Activated T-helper 17 cell treated with anti-CD3 and anti-CD28 coated beads, Interleukin-2, amount 50 U/mL, for 72 hours (primary cell): ENCODE data around the gene IDI1. TPM values are rescaled to one million over a fixed set of nuclear protein-coding genes. Genes with fewer than 3 reads are reported as not detected.

Source experiments
- ATAC-seq: fragments of 150-1000 bp; cut with Tn5 transposase; replicated peaks from 2 replicates; pipeline ENCODE4 v1.10.0; 2021; ENCODE audit warnings: mild to moderate bottlenecking, moderate library complexity
- H3K27ac Mint-ChIP-seq: one replicate; pipeline ENCODE4 v1.8.0; 2022; ENCODE audit warnings: mixed read lengths
- H3K27me3 Mint-ChIP-seq: one replicate; pipeline ENCODE4 v1.8.0; 2022; ENCODE audit warnings: mixed read lengths
- H3K36me3 Mint-ChIP-seq: one replicate; pipeline ENCODE4 v1.8.0; 2022; ENCODE audit warnings: low read depth, mild to moderate bottlenecking, mixed read lengths
- H3K4me1 Mint-ChIP-seq: one replicate; pipeline ENCODE4 v1.8.0; 2022; ENCODE audit warnings: mixed read lengths
- H3K4me3 Mint-ChIP-seq: one replicate; pipeline ENCODE4 v1.8.0; 2022; ENCODE audit warnings: mild to moderate bottlenecking, mixed read lengths
- H3K9me3 Mint-ChIP-seq: one replicate; pipeline ENCODE4 v1.8.0; 2022; ENCODE audit warnings: mixed read lengths
- total RNA-seq, 2 donors: library from RNA; stranded (reverse); gene quantifications; one replicate each; pipeline ENCODE4 v1.2.3, GENCODE V29; 2022

IDI1 gene
- total RNA-seq = 10 to 100 TPM; 59.0 to 87.9 TPM

- no peaks in the 10 kb centered on the region for H3K27me3 Mint-ChIP-seq
- H3K4me3 Mint-ChIP-seq = peak within 1 kb of the TSS; percentile 97
- H3K9me3 Mint-ChIP-seq = no peaks in the 10 kb centered on the region
- peaks cover 39% of the 10 kb centered on the region for H3K4me1 Mint-ChIP-seq
- ATAC-seq = peak; percentile 88
- peaks cover 89% of the 10 kb centered on the region for H3K36me3 Mint-ChIP-seq
- H3K27ac Mint-ChIP-seq = peak within 1 kb of the TSS; percentile 99
Measured at GRCh38 chr10:1048732-1049424, at the start of gene IDI1. Gene IDI1 (minus strand): TSS chr10:1049119. CDS start chr10:1049003, 116 bp downstream.

- Mint-ChIP-seq H3K9me3 (no peaks in the 10 kb centered on the region), H3K27ac (no peak overlapping the region), H3K27me3 (no peaks in the 10 kb centered on the region), H3K36me3 (no peaks in the 10 kb centered on the region), H3K4me1 (peaks cover 17% of the 10 kb centered on the region), H3K4me3 (no peak overlapping the region)
- ATAC-seq = no peak
Measured at GRCh38 chr10:1097436-1097835, 48.5 kb upstream of the IDI1 start.

GRCh38 chr10:1096287-1096889 is 47.5 kb upstream of the IDI1 start:
- ATAC-seq = no peak
- peaks cover 5% of the 10 kb centered on the region for H3K36me3 Mint-ChIP-seq
- no peak overlapping the region for H3K4me3 Mint-ChIP-seq
- no peaks in the 10 kb centered on the region for H3K27me3 Mint-ChIP-seq
- H3K27ac Mint-ChIP-seq = no peak overlapping the region
- H3K9me3 Mint-ChIP-seq = no peaks in the 10 kb centered on the region
- peaks cover 6% of the 10 kb centered on the region for H3K4me1 Mint-ChIP-seq

- Mint-ChIP-seq H3K36me3 (peaks cover 14% of the 10 kb centered on the region), H3K27ac (no peak overlapping the region), H3K4me1 (peaks cover 6% of the 10 kb centered on the region), H3K4me3 (no peak overlapping the region), H3K9me3 (no peaks in the 10 kb centered on the region), H3K27me3 (no peaks in the 10 kb centered on the region)
- ATAC-seq = no peak
Measured at GRCh38 chr10:1095498-1095897, 46.6 kb upstream of the IDI1 start.

- Mint-ChIP-seq H3K4me3 (no peak overlapping the region), H3K36me3 (peaks cover 25% of the 10 kb centered on the region), H3K27ac (no peak overlapping the region), H3K9me3 (no peaks in the 10 kb centered on the region), H3K4me1 (peaks cover 1% of the 10 kb centered on the region), H3K27me3 (no peaks in the 10 kb centered on the region)
- peak; percentile 97 for ATAC-seq
Measured at GRCh38 chr10:1094112-1095057, 45.5 kb upstream of the IDI1 start.

GRCh38 chr10:1093696-1094095 is 44.8 kb upstream of the IDI1 start:
- Mint-ChIP-seq H3K9me3 (no peaks in the 10 kb centered on the region), H3K27me3 (no peaks in the 10 kb centered on the region), H3K27ac (no peak overlapping the region), H3K36me3 (peaks cover 32% of the 10 kb centered on the region), H3K4me1 (no peaks in the 10 kb centered on the region), H3K4me3 (no peak overlapping the region)
- no peak for ATAC-seq

GRCh38 chr10:1090696-1091095 is 41.8 kb upstream of the IDI1 start:
- Mint-ChIP-seq H3K4me1 (peaks cover 9% of the 10 kb centered on the region), H3K27ac (no peak overlapping the region), H3K9me3 (no peaks in the 10 kb centered on the region), H3K36me3 (peaks cover 62% of the 10 kb centered on the region), H3K27me3 (no peaks in the 10 kb centered on the region), H3K4me3 (no peak overlapping the region)
- ATAC-seq = no peak

GRCh38 chr10:1089017-1089689 is 40.2 kb upstream of the IDI1 start:
- Mint-ChIP-seq H3K4me1 (peaks cover 9% of the 10 kb centered on the region), H3K4me3 (no peak overlapping the region), H3K9me3 (no peaks in the 10 kb centered on the region), H3K27ac (no peak overlapping the region), H3K36me3 (peaks cover 77% of the 10 kb centered on the region), H3K27me3 (no peaks in the 10 kb centered on the region)
- ATAC-seq = no peak

- no peaks in the 10 kb centered on the region for H3K27me3 Mint-ChIP-seq
- peaks cover 100% of the 10 kb centered on the region for H3K36me3 Mint-ChIP-seq
- H3K4me1 Mint-ChIP-seq = peaks cover 9% of the 10 kb centered on the region
- H3K4me3 Mint-ChIP-seq = no peak overlapping the region
- ATAC-seq = no peak
- no peaks in the 10 kb centered on the region for H3K9me3 Mint-ChIP-seq
- H3K27ac Mint-ChIP-seq = peak overlapping the region; percentile 39
Measured at GRCh38 chr10:1086787-1087186, 37.9 kb upstream of the IDI1 start.

- H3K4me1 Mint-ChIP-seq = peaks cover 9% of the 10 kb centered on the region
- H3K27ac Mint-ChIP-seq = no peak overlapping the region
- H3K4me3 Mint-ChIP-seq = no peak overlapping the region
- H3K27me3 Mint-ChIP-seq = no peaks in the 10 kb centered on the region
- peaks cover 100% of the 10 kb centered on the region for H3K36me3 Mint-ChIP-seq
- no peaks in the 10 kb centered on the region for H3K9me3 Mint-ChIP-seq
- ATAC-seq = no peak
Measured at GRCh38 chr10:1085258-1085657, 36.3 kb upstream of the IDI1 start.

GRCh38 chr10:1084011-1084950 is 35.4 kb upstream of the IDI1 start:
- peaks cover 100% of the 10 kb centered on the region for H3K36me3 Mint-ChIP-seq
- no peaks in the 10 kb centered on the region for H3K27me3 Mint-ChIP-seq
- peaks cover 9% of the 10 kb centered on the region for H3K4me1 Mint-ChIP-seq
- H3K4me3 Mint-ChIP-seq = no peak overlapping the region
- H3K27ac Mint-ChIP-seq = no peak overlapping the region
- no peaks in the 10 kb centered on the region for H3K9me3 Mint-ChIP-seq
- no peak for ATAC-seq

- Mint-ChIP-seq H3K9me3 (no peaks in the 10 kb centered on the region), H3K27ac (no peak overlapping the region), H3K27me3 (no peaks in the 10 kb centered on the region), H3K4me3 (no peak overlapping the region), H3K4me1 (peaks cover 9% of the 10 kb centered on the region), H3K36me3 (peaks cover 100% of the 10 kb centered on the region)
- ATAC-seq = no peak
Measured at GRCh38 chr10:1083581-1083980, 34.7 kb upstream of the IDI1 start.

- peaks cover 6% of the 10 kb centered on the region for H3K4me1 Mint-ChIP-seq
- no peaks in the 10 kb centered on the region for H3K9me3 Mint-ChIP-seq
- H3K36me3 Mint-ChIP-seq = peaks cover 94% of the 10 kb centered on the region
- ATAC-seq = no peak
- no peak overlapping the region for H3K4me3 Mint-ChIP-seq
- H3K27me3 Mint-ChIP-seq = no peaks in the 10 kb centered on the region
- H3K27ac Mint-ChIP-seq = no peak overlapping the region
Measured at GRCh38 chr10:1078668-1079067, 29.7 kb upstream of the IDI1 start.
